GM12873 (cell line): ENCODE measurements around the gene UBR1.

Experiments
- TF ChIP-seq, protein P1 (sequence below): IDR thresholded peaks from 2 replicates; pipeline ENCODE4 v1.5.1; 2012; ENCODE audit warnings: low read depth, mild to moderate bottlenecking, moderate library complexity, low read length, control low read depth; ENCODE audit not compliant: insufficient read depth; ENCODE audit errors: missing control alignments

Gene UBR1

GRCh38 chr15:43105077-43105736, 631 bp downstream of the UBR1 start:
- TF ChIP-seq, protein P1, sequence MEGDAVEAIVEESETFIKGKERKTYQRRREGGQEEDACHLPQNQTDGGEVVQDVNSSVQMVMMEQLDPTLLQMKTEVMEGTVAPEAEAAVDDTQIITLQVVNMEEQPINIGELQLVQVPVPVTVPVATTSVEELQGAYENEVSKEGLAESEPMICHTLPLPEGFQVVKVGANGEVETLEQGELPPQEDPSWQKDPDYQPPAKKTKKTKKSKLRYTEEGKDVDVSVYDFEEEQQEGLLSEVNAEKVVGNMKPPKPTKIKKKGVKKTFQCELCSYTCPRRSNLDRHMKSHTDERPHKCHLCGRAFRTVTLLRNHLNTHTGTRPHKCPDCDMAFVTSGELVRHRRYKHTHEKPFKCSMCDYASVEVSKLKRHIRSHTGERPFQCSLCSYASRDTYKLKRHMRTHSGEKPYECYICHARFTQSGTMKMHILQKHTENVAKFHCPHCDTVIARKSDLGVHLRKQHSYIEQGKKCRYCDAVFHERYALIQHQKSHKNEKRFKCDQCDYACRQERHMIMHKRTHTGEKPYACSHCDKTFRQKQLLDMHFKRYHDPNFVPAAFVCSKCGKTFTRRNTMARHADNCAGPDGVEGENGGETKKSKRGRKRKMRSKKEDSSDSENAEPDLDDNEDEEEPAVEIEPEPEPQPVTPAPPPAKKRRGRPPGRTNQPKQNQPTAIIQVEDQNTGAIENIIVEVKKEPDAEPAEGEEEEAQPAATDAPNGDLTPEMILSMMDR = no peak

DNA sequence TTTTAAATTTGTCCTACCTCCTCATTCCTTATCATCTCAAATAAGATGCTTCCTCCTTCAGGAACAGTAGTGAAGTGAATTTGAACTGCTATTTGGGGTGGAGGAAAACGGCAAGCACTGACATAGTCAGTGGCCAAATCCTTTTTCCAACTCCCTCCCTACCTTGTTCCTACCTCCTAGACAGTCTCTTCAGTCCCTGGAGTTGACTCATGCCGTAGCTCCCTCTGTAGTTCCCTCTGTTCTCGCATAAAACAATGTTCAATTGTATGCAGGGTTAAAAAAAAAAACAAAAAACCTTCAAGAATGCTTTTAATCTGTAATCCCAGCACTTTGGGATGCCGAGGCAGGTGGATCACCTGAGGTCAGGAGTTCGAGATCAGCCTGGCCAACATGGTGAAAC, 1.4 kb downstream of the UBR1 start:
- TF ChIP-seq, protein P1 = no peak

- TF ChIP-seq, protein P1 = no peak
Observed at GRCh38 chr15:43103907-43104306, 1.9 kb downstream of the UBR1 start.

GRCh38 chr15:43102187-43102586, 3.7 kb downstream of the UBR1 start:
- TF ChIP-seq, protein P1 = no peak

- TF ChIP-seq, protein P1 = no peak
Observed at GRCh38 chr15:43100971-43101370, 4.9 kb downstream of the UBR1 start.

DNA sequence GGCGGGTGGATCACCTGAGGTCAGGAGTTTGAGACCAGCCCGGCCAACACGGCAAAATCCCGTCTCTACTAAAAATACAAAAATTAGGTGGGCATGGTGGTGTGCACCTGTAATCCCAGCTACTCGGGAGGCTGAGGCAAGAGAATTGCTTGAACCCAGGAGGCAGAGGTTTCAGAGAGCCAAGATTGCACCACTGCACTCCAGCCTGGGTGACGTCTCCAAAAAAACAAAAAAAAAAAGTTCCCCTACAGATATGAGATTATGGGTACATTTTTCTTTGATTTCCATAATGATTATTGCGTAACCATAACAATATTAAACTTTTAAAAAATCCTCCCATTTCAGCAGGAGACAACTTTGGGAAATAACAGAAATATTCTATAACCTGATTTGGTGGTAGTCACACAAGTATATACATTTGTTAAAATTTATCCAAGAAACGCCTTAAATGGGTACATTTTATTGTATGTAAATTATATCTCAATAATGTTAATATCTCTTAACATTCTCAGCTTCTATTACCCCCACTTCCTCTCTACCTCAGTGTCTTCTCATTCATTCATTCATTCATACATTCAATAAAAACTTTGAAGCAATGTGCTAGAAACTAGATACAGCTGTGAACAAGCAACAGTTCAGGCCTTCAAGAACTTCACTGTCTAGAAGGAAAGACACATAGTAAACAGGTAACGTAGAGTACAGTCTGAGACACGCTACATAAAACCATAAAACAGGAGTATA, 6.6 kb downstream of the UBR1 start:
- TF ChIP-seq, protein P1 = no peak

GRCh38 chr15:43096411-43096810, 9.4 kb downstream of the UBR1 start:
- TF ChIP-seq, protein P1 = no peak
